ENCODE measurements around the gene DNAH10. TPM values are rescaled to one million over a fixed set of nuclear protein-coding genes. Genes with fewer than 3 reads are reported as not detected.
A peak's percentile ranks its signal among the peaks of the same experiment; 100 is the strongest.

DNAH10 gene
- total RNA-seq, 1 donor from 2014 or later, result 0.22 TPM

GRCh38 chr12:123744836-123745235 lies 17.3 kb upstream of the DNAH10 start:
- no peak for ATAC-seq
- no peak for DNase-seq (ENCODE audit: missing footprints)
- intact Hi-C loops (cut with DNase I), result no loop called here

- no peak for DNase-seq (ENCODE audit: missing footprints)
- intact Hi-C loops (cut with DNase I), result no loop called here
- no peak for ATAC-seq
Measured at GRCh38 chr12:123747309-123747708, 14.8 kb upstream of the DNAH10 start.

GRCh38 chr12:123748161-123748560 lies 13.9 kb upstream of the DNAH10 start:
- ATAC-seq (no peak), DNase-seq (ENCODE audit: missing footprints) (no peak)
- intact Hi-C loops (cut with DNase I), result no loop called here

GRCh38 chr12:123748661-123749060 lies 13.4 kb upstream of the DNAH10 start:
- DNase-seq (ENCODE audit: missing footprints), result no peak

GRCh38 chr12:123749355-123749754 lies 12.7 kb upstream of the DNAH10 start:
- intact Hi-C loops (cut with DNase I), result no loop called here
- ATAC-seq, result no peak
- DNase-seq (ENCODE audit: missing footprints), result no peak

More at GRCh38 chr12:123748661-123749060, 13.4 kb upstream of the DNAH10 start:
- ATAC-seq, result no peak
- intact Hi-C loops (cut with DNase I), result no loop called here

GRCh38 chr12:123750159-123750656 lies 11.9 kb upstream of the DNAH10 start:
- intact Hi-C loops (cut with DNase I), result no loop called here
- DNase-seq (ENCODE audit: missing footprints), result no peak
- no peak for ATAC-seq

- ATAC-seq (no peak), DNase-seq (ENCODE audit: missing footprints) (no peak)
- intact Hi-C loops (cut with DNase I), result no loop called here
Measured at GRCh38 chr12:123752046-123752445, 10.1 kb upstream of the DNAH10 start.

- ATAC-seq (no peak), DNase-seq (ENCODE audit: missing footprints) (no peak)
- intact Hi-C loops (cut with DNase I), result no loop called here
Measured at GRCh38 chr12:123754041-123754772, 7.9 kb upstream of the DNAH10 start.

GRCh38 chr12:123757561-123757960 lies 4.5 kb upstream of the DNAH10 start:
- no peak for DNase-seq (ENCODE audit: missing footprints)
- ATAC-seq, result no peak
- intact Hi-C loops (cut with DNase I), result no loop called here

- ATAC-seq (no peak), DNase-seq (ENCODE audit: missing footprints) (no peak)
- intact Hi-C loops (cut with DNase I), result no loop called here
Measured at GRCh38 chr12:123760267-123760938, 1.7 kb upstream of the DNAH10 start.

- ATAC-seq (no peak), DNase-seq (ENCODE audit: missing footprints) (no peak)
- intact Hi-C loops (cut with DNase I), result no loop called here
Measured at GRCh38 chr12:123762715-123763052, 583 bp downstream of the DNAH10 start.

GRCh38 chr12:123763093-123763492 lies 992 bp downstream of the DNAH10 start:
- intact Hi-C loops (cut with DNase I), result no loop called here
- DNase-seq (ENCODE audit: missing footprints) (no peak), ATAC-seq (no peak)

- intact Hi-C loops (cut with DNase I), result no loop called here
- ATAC-seq (no peak), DNase-seq (ENCODE audit: missing footprints) (no peak)
Measured at GRCh38 chr12:123764109-123764508, 2.0 kb downstream of the DNAH10 start.

GRCh38 chr12:123765504-123766035 lies 3.5 kb downstream of the DNAH10 start:
- intact Hi-C loops (cut with DNase I), result no loop called here
- ATAC-seq (no peak), DNase-seq (ENCODE audit: missing footprints) (no peak)

GRCh38 chr12:123767613-123768012 lies 5.5 kb downstream of the DNAH10 start:
- ATAC-seq, result no peak
- DNase-seq (ENCODE audit: missing footprints), result peak; percentile 44
- intact Hi-C loops (cut with DNase I), result no loop called here

- ATAC-seq, result no peak
- intact Hi-C loops (cut with DNase I), result no loop called here
- no peak for DNase-seq (ENCODE audit: missing footprints)
Measured at GRCh38 chr12:123771261-123771660, 9.2 kb downstream of the DNAH10 start.

GRCh38 chr12:123772074-123772473 lies 10.0 kb downstream of the DNAH10 start:
- intact Hi-C loops (cut with DNase I), result no loop called here
- ATAC-seq (no peak), DNase-seq (ENCODE audit: missing footprints) (no peak)

- intact Hi-C loops (cut with DNase I), result no loop called here
- ATAC-seq (no peak), DNase-seq (ENCODE audit: missing footprints) (no peak)
Measured at GRCh38 chr12:123773375-123773774, 11.3 kb downstream of the DNAH10 start.

- DNase-seq (ENCODE audit: missing footprints) (no peak), ATAC-seq (no peak)
- intact Hi-C loops (cut with DNase I), result no loop called here
Measured at GRCh38 chr12:123779551-123779950, 17.4 kb downstream of the DNAH10 start.

All from Right ventricle myocardium inferior (tissue), 1 donor.